Esophagus muscularis mucosa (tissue), 4 donors: Measurements from ENCODE around the gene HS3ST4. TPM values are rescaled to one million over a fixed set of nuclear protein-coding genes. Genes with fewer than 3 reads are reported as not detected.

Source experiments
- DNase-seq: peaks from one replicate; pipeline ENCODE4 v3.0.0-alpha.2; 2017; ENCODE audit errors: extremely low spot score
- H3K27ac ChIP-seq, 4 donors: fragments of 200-600 bp; sonication (generic); replicated peaks in 1 of 4; 1 replicate in 3 of 4; 2 replicates in 1 of 4; pipeline ENCODE4 v1.5.1; 2016 to 2019; ENCODE audit warnings: mild to moderate bottlenecking in 1 of 4
- H3K27me3 ChIP-seq, 4 donors: fragments of 200-600 bp; sonication (generic); one replicate each; pipeline versions ENCODE4 v1.5.1 to v1.6.0; 2016 to 2019
- H3K36me3 ChIP-seq, 4 donors: fragments of 200-600 bp; sonication (generic); one replicate each; pipeline ENCODE4 v1.5.1; 2016 to 2019
- H3K4me1 ChIP-seq, 4 donors: fragments of 200-600 bp; sonication (generic); one replicate each; pipeline ENCODE4 v1.5.1; 2016 to 2019
- H3K4me3 ChIP-seq, 4 donors: fragments of 200-600 bp; sonication (generic); 1 replicate in 2 of 4; 2 replicates in 2 of 4; pipeline ENCODE4 v1.5.1; 2016 to 2019; ENCODE audit warnings: mild to moderate bottlenecking in 4 of 4, moderate library complexity in 1 of 4
- H3K9me3 ChIP-seq, 4 donors: fragments of 200-600 bp; sonication (generic); 1 replicate in 3 of 4; 2 replicates in 1 of 4; pipeline ENCODE4 v1.5.1; 2016 to 2019
- EP300 ChIP-seq: sonication (generic); formaldehyde crosslinking; IDR thresholded peaks from one replicate; pipeline ENCODE4 v1.6.1; 2017; ENCODE audit warnings: antibody characterized with exemption
- POLR2A ChIP-seq: fragments of 450-650 bp; IDR thresholded peaks from one replicate; pipeline ENCODE4 v1.6.1; 2017; ENCODE audit warnings: antibody characterized with exemption, moderate library complexity, mild to moderate bottlenecking, low read depth
- POLR2AphosphoS5 ChIP-seq, 2 donors: sonication (generic); formaldehyde crosslinking; IDR thresholded peaks; one replicate each; pipeline ENCODE4 v1.6.1; 2017; ENCODE audit warnings: antibody characterized with exemption in 2 of 2
- WGBS: methylation state at CpG from one replicate; pipeline ENCODE4 v1.1.5; 2018; 5-methylcytosine and 5-hydroxymethylcytosine counted together
- intact Hi-C: fragments of 100-400 bp; cut with DNase I; formaldehyde crosslinking; loops from one replicate; pipeline ENCODE4 v1.15.1; 2023
- total RNA-seq, 4 donors: library from RNA; depleted of rRNA; stranded (reverse); fragments of >200 nt; gene quantifications; one replicate each; pipeline versions ENCODE4 v1.1.0 to v1.2.1, GENCODE V29; 2016
- TF ChIP-seq, protein P1 (sequence below), 3 experiments: fragments of 200-600 bp in 2 of 3; fragments of 450-650 bp in 1 of 3; sonication (generic) in 2 of 3; IDR thresholded peaks; one replicate each; pipeline ENCODE4 v1.5.1; 2017 to 2019; ENCODE audit warnings: antibody characterized with exemption in 3 of 3, mild to moderate bottlenecking in 2 of 3, moderate library complexity in 1 of 3

The HS3ST4 gene
- total RNA-seq, 4 donors from 2014 or later: not detected

- Histone ChIP-seq H3K9me3 (peaks cover 0 to 5% (median 0%) of the 10 kb centered on the region in 4 donors), H3K27ac (no peak overlapping the region), H3K36me3 (no peaks in the 10 kb centered on the region), H3K27me3 (peaks cover 0 to 29% (median 0%) of the 10 kb centered on the region in 4 donors), H3K4me1 (no peaks in the 10 kb centered on the region), H3K4me3 (no peak overlapping the region)
- 15% methylated on average over 7 of the region's 7 CpGs for WGBS
- DNase-seq: no peak
- intact Hi-C loops: no loop called here
- TF ChIP-seq POLR2A (no peak), EP300 (no peak), POLR2AphosphoS5 (IDR thresholded peaks at IDR 0.05) (no peak)
- TF ChIP-seq, protein P1, sequence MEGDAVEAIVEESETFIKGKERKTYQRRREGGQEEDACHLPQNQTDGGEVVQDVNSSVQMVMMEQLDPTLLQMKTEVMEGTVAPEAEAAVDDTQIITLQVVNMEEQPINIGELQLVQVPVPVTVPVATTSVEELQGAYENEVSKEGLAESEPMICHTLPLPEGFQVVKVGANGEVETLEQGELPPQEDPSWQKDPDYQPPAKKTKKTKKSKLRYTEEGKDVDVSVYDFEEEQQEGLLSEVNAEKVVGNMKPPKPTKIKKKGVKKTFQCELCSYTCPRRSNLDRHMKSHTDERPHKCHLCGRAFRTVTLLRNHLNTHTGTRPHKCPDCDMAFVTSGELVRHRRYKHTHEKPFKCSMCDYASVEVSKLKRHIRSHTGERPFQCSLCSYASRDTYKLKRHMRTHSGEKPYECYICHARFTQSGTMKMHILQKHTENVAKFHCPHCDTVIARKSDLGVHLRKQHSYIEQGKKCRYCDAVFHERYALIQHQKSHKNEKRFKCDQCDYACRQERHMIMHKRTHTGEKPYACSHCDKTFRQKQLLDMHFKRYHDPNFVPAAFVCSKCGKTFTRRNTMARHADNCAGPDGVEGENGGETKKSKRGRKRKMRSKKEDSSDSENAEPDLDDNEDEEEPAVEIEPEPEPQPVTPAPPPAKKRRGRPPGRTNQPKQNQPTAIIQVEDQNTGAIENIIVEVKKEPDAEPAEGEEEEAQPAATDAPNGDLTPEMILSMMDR (IDR thresholded peaks at IDR 0.05): no peak
These were observed 17.5 kb downstream of the HS3ST4 start for GRCh38 chr16:25709213-25709612.

DNA sequence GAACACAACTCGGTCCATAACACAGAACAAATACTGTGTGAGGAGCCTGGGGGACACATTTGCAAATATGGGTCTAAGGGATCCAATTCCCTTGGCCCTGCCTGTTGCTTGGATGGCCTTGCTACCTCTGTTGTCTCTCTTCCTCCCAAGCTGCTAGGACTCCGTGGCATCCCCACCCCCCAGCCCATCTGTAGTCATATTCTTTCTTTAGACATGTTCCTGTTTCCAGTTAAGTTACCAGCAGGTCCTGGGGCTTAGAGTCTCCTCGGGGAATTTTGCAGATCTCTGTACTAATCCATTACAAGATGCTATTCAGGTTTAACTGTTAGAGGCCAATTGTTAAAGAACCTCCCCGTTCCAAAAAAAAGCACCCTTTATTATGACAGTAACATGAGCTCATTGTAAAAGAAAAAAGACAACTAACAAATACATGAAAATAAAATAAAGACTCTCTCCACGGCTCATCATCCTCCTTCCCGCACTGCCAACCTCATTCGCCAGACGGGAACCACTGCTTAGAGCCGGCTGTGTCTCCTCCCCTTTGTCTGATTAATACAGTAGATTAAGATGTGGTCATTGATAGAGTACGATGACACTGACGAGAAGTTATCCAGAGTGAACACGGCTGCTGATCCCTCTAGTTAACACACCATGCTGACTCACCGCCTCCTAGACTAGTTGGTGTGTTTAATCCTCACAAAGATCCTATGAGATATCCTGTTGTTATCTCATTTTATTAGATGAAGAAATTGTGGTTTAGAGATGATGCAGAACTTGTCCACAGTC, 22.2 kb downstream of the HS3ST4 start:
- WGBS: 71% methylated on average over 13 of the region's 13 CpGs
- intact Hi-C loops: no loop called here

GRCh38 chr16:25716186-25716585, 24.4 kb downstream of the HS3ST4 start:
- 97% methylated on average over 2 of the region's 2 CpGs for WGBS
- peaks cover 0 to 5% (median 0%) of the 10 kb centered on the region in 4 donors for H3K9me3 ChIP-seq
- no peaks in the 10 kb centered on the region for H3K36me3 ChIP-seq
- H3K27ac ChIP-seq: no peak overlapping the region
- H3K4me1 ChIP-seq: no peaks in the 10 kb centered on the region
- DNase-seq: no peak
- intact Hi-C loops: no loop called here
- H3K27me3 ChIP-seq: peaks cover 0 to 13% (median 0%) of the 10 kb centered on the region in 4 donors
- TF ChIP-seq EP300: no peak
- no peak for TF ChIP-seq POLR2AphosphoS5 (IDR thresholded peaks at IDR 0.05)
- TF ChIP-seq, protein P1 (IDR thresholded peaks at IDR 0.05): no peak
- TF ChIP-seq POLR2A: no peak
- H3K4me3 ChIP-seq: no peak overlapping the region

More for the DNA sequence above, 22.2 kb downstream of the HS3ST4 start:
- TF ChIP-seq, protein P1 (IDR thresholded peaks at IDR 0.05): no peak
- TF ChIP-seq POLR2AphosphoS5 (IDR thresholded peaks at IDR 0.05): no peak
- Histone ChIP-seq H3K4me3 (no peak overlapping the region), H3K9me3 (peaks cover 0 to 5% (median 0%) of the 10 kb centered on the region in 4 donors), H3K27me3 (peaks cover 0 to 13% (median 0%) of the 10 kb centered on the region in 4 donors), H3K4me1 (no peaks in the 10 kb centered on the region), H3K36me3 (no peaks in the 10 kb centered on the region), H3K27ac (no peak overlapping the region)
- DNase-seq: no peak

DNA sequence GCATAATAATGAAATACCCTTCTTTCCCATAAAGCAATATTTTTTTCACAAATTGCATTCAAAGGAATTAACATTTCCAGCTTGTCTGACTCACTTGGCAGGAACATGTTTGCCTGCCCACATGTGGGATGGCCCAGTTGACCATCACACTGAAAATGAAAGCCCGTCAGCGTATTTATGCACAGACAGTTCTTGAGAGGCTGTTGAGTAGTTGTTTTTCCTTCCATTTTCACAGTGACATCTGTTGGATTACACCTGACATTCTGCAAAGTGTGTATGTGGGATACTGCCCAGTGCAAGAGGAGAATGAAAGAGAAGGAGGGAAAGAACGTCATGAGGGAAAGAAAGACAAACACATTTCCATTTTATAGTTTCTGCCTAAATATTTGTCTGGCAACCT, 29.7 kb downstream of the HS3ST4 start:
- H3K4me1 ChIP-seq: no peaks in the 10 kb centered on the region
- 67% methylated on average over 3 of the region's 3 CpGs for WGBS
- intact Hi-C loops: no loop called here
- TF ChIP-seq, protein P1 (IDR thresholded peaks at IDR 0.05): no peak
- TF ChIP-seq POLR2AphosphoS5 (IDR thresholded peaks at IDR 0.05) (no peak), POLR2A (no peak), EP300 (no peak)
- H3K27me3 ChIP-seq: no peaks in the 10 kb centered on the region
- H3K9me3 ChIP-seq: no peaks in the 10 kb centered on the region
- no peak for DNase-seq
- H3K4me3 ChIP-seq: no peak overlapping the region
- H3K36me3 ChIP-seq: no peaks in the 10 kb centered on the region
- H3K27ac ChIP-seq: no peak overlapping the region
